Kidney (tissue), 14 donors: ENCODE results near the gene MAD1L1. TPM values are rescaled to one million over a fixed set of nuclear protein-coding genes. Genes with fewer than 3 reads are reported as not detected.
A peak's percentile ranks its signal among the peaks of the same experiment; 100 is the strongest.

Experiments
- DNase-seq, 5 donors: peaks; one replicate each; pipeline ENCODE4 v3.0.0-alpha.2; 2013 to 2020
- FAIRE-seq: peaks from 2 replicates; lab custom pipeline; 2012; peaks lifted over from hg19 to GRCh38; lab: Jason Lieb, UNC
- H3K27ac ChIP-seq, 2 donors: one replicate each; pipeline ENCODE4 v1.7.0; 2013; ENCODE audit warnings: low read depth in 2 of 2, low read length in 2 of 2, inconsistent platforms in 1 of 2
- H3K27me3 ChIP-seq: one replicate; pipeline ENCODE4 v1.7.1; 2013; ENCODE audit warnings: low read length, inconsistent platforms; ENCODE audit not compliant: control insufficient read depth, insufficient read depth
- H3K36me3 ChIP-seq, 3 donors: one replicate each; pipeline versions ENCODE4 v1.7.0 to v1.7.1; 2013; ENCODE audit warnings: low read length in 3 of 3, control low read depth in 1 of 3, inconsistent platforms in 1 of 3; ENCODE audit not compliant: insufficient read depth in 3 of 3, control insufficient read depth in 2 of 3
- H3K4me1 ChIP-seq, 3 donors: one replicate each; pipeline versions ENCODE4 v1.7.0 to v1.7.1; 2013; ENCODE audit warnings: low read length in 3 of 3, inconsistent platforms in 1 of 3, low read depth in 1 of 3; ENCODE audit not compliant: control insufficient read depth in 2 of 3, insufficient read depth in 2 of 3
- H3K4me3 ChIP-seq, 3 donors: one replicate each; pipeline versions ENCODE4 v1.7.0 to v1.8.1; 2013; ENCODE audit warnings: low read length in 3 of 3, control low read depth in 1 of 3, inconsistent platforms in 1 of 3
- H3K9ac ChIP-seq, 3 donors: one replicate each; pipeline versions ENCODE4 v1.7.0 to v1.7.1; 2013; ENCODE audit warnings: low read length in 3 of 3, control low read depth in 1 of 3, inconsistent platforms in 1 of 3
- H3K9me3 ChIP-seq, 3 donors: one replicate each; pipeline versions ENCODE4 v1.7.0 to v1.7.1; 2013; ENCODE audit warnings: low read length in 3 of 3, control low read depth in 1 of 3, inconsistent platforms in 1 of 3; ENCODE audit not compliant: control insufficient read depth in 2 of 3, insufficient read depth in 1 of 3
- CTCF ChIP-seq: IDR thresholded peaks from 3 replicates; pipeline ENCODE4 v1.5.1; 2012; ENCODE audit warnings: mild to moderate bottlenecking, moderate library complexity, borderline replicate concordance; ENCODE audit not compliant: insufficient read depth; ENCODE audit errors: extremely low read depth
- intact Hi-C: fragments of 100-400 bp; cut with DNase I; formaldehyde crosslinking; loops from one replicate; pipeline ENCODE4 v1.11.1; 2022
- polyA plus RNA-seq: library from polyadenylated mRNA; stranded (reverse); fragments of 350-450 nt; fragmentation: Illumina TruSeq; extraction: RNeasy Lipid Tissue Mini Kit (QIAGEN cat#74804); gene quantifications from one replicate; pipeline ENCODE4 v1.2.3, GENCODE V29; 2014; ENCODE audit warnings: low read depth, low replicate concordance; ENCODE audit not compliant: insufficient read depth
- total RNA-seq: library from RNA; stranded (reverse); fragmentation: NEBNext Ultra II Directional; extraction: Animal tissue kit (Norgen Biotek cat#: 25700); gene quantifications from one replicate; pipeline ENCODE4 v1.2.1, GENCODE V29; 2021
- donor health status: control.
- donor health status: control.
- donor health status: control.
- donor health status: control.
- donor health status: control.
- donor health status: DM: yes; HTN: yes; CAD: no.
- donor health status: Normal renal cell carcinoma (clear cell type).

Gene MAD1L1
- total and polyA plus RNA-seq, 2 donors from 2014 or later: 33.2 to 45.2 TPM

GRCh38 chr7:2211259-2211880 is 21.4 kb downstream of the MAD1L1 start:
- intact Hi-C loops: no loop called here
- peaks cover 4 to 26% (median 15%) of the 10 kb centered on the region in 3 donors for H3K36me3 ChIP-seq

DNA sequence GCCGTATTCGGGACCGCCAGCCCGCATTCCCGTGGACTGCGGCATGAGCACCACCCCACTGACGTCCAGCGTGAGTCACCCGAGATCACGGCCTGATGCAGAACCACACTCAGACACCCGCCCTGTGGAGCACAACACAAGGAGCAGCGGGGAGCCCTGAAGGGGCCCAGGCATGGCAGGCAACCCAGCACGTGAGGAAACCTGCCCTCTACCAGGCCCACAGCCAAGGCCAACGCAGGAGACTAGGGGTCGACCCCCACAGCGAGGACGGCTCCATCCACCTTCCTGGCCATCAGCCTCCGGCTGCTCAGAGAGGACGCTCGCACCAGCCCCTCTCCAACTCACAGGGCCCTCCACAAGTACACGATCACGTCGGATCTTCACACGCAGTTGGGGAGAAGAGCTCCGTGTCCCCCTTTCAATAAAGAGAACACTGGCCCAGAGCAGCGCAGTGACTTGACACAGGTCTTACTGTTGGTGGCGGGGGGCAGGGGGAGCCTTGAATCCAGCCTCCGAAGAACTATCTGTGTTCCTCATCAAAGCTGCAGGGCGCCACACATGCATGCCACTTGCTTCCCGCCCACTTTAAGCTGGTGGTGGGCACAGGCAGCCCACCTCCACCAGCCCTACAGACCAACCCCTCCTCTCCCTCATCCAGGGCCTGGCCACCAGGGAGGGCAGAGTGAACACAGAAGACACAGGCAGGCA is 22.0 kb downstream of the MAD1L1 start:
- Histone ChIP-seq H3K4me3 (no peak overlapping the region), H3K36me3 (peaks cover 4 to 19% (median 12%) of the 10 kb centered on the region in 3 donors), H3K4me1 (no peaks in the 10 kb centered on the region), H3K9ac (no peak overlapping the region), H3K27ac (no peak overlapping the region), H3K27me3 (no peaks in the 10 kb centered on the region), H3K9me3 (no peaks in the 10 kb centered on the region)
- no peak for TF ChIP-seq CTCF
- FAIRE-seq: no peak
- intact Hi-C loops: no loop called here
- peak in 1 of 5 donors; percentile 51 for DNase-seq

More at GRCh38 chr7:2211259-2211880, 21.4 kb downstream of the MAD1L1 start:
- Histone ChIP-seq H3K27ac (no peak overlapping the region), H3K9me3 (no peaks in the 10 kb centered on the region), H3K27me3 (no peaks in the 10 kb centered on the region), H3K4me3 (no peak overlapping the region), H3K9ac (no peak overlapping the region), H3K4me1 (no peaks in the 10 kb centered on the region)
- TF ChIP-seq CTCF: no peak
- DNase-seq: peak in 1 of 5 donors; percentile 52
- FAIRE-seq: no peak

- Histone ChIP-seq H3K9ac (no peak overlapping the region), H3K36me3 (peaks cover 2 to 15% (median 12%) of the 10 kb centered on the region in 3 donors), H3K27me3 (no peaks in the 10 kb centered on the region), H3K4me1 (peaks cover 0 to 3% (median 0%) of the 10 kb centered on the region in 3 donors), H3K4me3 (no peak overlapping the region), H3K9me3 (no peaks in the 10 kb centered on the region), H3K27ac (no peak overlapping the region)
- intact Hi-C loops: loop anchor here (10.0 kb wide), 1 partner anchor 625 kb away; no protein-coding TSS in a partner anchor
- peak in 1 of 5 donors; percentile 19 for DNase-seq
- FAIRE-seq: no peak
- no peak for TF ChIP-seq CTCF
These were observed 22.8 kb downstream of the MAD1L1 start for GRCh38 chr7:2209961-2210323.
